HG03575 (cell line): ENCODE measurements around the gene SLC39A7.
"Not testable (repeated sequence)": the region's sequence is repeated elsewhere in the genome, so short reads cannot be mapped to it uniquely, and the experiment has no call there.

Experiments
- ATAC-seq: cut with Tn5 transposase; IDR thresholded peaks from one replicate; pipeline ENCODE4 v1.9.1; 2021; ENCODE audit not compliant: unreplicated experiment, insufficient number of reproducible peaks, low FRiP score; ENCODE audit errors: extremely low read depth

Gene SLC39A7

DNA sequence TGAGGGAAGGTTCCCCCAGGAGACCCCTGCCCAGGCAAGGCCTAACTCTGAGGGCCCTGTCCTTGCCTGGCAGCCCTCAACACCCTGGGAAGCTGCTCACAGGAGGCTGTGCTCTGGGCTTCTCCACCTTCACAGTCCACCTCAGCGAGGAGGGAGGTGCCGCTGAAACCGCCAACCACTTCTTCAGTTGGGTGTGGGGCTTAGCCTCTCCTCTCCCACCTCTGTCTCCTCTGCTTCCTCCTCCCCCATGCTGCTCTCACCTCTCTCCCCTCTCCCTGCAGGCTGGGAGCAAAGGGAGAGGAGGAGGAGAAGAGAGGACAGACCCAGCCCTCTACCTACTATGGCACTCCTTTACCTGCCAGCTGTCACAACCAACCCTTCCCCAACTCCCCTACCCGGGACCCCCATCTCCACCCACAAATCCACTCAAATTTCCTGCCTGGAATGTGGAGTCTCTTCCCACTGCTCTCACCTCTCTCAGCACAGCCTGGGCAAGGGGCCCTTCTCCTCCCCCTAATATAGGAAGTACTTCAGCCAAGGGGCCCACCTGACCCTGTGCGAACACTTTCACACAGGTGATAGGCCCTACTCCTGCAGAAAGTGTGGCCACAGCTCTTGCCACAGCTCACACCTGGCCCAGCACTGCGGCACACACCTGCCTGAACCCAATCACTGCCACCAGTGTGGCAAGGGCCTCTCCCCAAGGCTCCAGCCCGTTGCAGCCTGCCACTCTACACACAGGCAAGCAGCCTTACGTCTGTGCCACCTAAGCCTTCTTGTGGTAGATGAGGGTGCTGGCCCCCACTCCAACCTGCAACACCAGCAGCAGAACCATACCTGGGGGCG lies 14.8 kb downstream of the SLC39A7 start:
- ATAC-seq, result no peak

DNA sequence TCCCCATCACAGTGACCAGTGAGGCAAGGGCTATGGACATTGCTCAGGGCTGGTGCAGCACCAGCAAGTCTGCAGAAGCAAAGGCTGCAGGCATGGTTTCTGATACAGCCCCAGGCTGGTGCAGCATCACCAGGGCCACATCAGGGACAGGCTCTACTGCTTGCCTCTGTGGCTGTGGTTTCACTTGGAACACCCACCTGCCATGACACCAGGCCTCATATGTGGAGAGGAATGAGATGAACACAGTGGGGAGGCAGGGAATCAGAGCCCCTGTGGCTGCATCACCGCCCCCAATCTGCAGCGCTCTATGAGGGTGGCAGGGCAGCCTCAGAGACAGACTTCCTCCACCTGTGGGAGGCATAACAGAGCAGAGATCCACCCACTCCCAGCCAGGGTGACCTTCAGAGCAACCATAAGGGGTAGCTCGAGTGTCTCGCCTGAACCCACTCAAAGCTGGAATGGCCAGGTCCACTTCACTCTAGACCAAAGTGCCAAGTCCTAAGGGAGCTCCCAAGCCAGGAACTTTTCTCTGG lies 15.5 kb downstream of the SLC39A7 start:
- ATAC-seq, result no peak

DNA sequence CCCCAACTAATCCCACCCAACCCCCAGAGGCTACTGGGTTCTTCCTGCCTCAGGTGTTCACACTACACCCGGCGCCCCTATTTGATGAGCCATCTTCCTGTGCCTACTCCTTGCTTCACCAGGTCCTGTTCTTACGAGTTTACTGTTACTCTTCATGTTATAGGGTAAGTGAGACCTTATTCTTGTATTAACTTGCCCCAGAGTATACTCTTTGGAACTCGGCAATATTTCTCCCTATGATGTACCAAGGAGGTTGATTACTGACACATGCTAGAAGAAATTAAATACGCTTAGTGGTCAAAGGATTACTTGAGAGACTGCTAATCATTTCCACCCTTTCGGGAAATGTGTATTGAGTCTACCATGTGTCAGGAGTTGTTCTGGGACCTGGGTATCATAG lies 16.6 kb downstream of the SLC39A7 start:
- ATAC-seq, result no peak

DNA sequence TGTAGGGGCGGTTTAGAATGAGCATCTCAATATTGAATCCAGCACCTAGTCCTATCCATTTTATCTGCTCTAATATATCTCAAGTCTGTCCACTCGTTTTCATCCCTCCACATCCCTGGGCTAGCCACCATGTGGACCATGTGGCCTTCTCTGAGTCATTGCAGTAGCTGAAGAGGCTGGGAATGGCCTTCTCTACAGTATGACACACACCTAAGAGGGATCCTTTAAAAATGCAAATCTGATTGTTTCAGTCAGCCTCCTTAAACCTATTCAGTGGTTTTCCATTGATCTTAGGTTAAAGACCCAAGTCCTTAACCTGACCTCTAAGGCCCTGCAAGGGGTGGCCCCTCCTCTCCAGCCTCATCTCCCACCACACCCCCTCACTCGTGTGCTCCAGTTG lies 17.0 kb downstream of the SLC39A7 start:
- ATAC-seq, result no peak

DNA sequence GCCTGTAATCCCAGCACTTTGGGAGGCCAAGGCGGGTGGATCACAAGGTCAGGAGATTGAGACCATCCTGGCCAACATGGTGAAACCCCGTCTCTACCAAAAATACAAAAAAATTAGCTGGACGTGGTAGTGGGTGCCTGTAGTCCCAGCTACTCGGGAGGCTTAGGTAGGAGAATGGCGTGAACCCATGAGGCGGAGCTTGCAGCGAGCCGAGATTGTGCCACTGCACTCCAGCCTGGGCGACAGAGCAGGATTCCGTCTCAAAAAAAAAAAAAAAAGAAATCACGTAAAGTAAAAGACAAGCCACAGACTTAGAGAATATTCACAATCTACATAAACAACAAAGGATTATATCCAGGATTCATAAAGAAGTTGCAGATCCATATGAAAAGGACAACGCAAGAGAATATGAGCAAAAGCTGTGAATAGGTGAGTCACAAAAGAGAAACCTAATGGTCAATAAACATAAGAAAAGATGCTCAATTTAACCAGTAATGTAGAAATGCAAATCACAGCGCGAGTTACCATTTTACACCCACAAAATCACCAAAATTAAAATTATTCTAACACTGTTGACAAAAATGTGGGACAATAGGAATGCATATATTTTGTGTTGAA lies 25.9 kb downstream of the SLC39A7 start:
- ATAC-seq, result not testable (repeated sequence)

DNA sequence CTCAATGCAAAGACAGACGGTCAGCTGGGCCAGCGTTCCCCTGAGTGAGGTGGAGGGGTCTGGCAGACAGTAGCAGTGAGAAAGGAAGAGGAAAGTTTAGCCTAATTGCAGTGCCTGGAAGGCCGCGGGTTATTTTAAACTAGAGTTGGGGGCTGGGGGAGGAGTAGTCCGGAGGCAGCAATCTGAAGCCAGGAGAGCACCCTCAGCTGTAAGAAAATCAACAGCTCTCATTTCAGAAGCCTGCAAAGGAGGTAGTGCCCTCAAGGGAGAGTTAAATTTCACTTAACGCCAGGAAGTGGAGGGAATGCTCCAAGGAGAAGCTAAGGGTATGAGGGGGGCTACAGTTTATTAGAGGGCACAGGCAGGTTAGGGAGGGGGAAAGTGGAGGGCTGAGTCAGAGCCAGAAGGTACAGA lies 34.6 kb downstream of the SLC39A7 start:
- no peak for ATAC-seq

DNA sequence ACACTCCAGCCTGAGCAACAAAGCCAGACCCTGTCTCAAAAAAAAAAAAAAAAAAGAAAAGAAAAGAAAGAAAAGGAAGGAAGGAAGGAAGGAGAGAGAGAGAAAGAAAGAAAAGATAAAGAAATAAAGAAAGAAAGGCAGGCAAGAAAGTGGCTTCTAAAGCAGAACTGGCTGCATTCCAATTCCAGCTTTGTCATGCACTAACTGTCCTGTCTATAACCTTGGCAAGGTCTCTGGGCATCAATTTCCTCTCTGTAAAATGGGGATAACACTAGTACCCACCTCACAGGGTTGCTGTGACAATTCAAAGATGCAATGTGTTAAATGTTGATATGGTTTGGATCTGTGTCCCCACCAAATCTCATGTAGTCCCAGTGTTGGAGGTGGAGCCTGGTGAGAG lies 35.7 kb downstream of the SLC39A7 start:
- ATAC-seq, result no peak

DNA sequence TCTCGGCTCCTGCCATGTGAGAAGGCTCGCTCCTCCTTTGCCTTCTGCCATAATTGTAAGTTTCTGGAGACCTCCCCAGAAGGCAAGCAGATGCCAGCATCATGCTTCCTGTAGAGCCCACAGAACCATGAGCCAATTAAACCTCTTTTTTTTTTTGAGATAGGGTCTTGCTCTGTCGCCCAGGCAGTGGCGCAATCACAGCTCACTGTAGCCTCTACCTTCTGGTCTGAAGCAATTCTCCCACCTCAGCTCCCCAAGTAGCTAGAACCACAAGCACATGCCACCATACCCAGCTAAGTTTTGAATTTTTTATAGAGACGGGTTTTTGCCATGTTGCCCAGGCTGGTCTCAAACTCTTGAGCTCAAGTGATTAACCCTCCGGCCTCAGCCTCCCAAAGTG lies 36.2 kb downstream of the SLC39A7 start:
- ATAC-seq, result no peak

DNA sequence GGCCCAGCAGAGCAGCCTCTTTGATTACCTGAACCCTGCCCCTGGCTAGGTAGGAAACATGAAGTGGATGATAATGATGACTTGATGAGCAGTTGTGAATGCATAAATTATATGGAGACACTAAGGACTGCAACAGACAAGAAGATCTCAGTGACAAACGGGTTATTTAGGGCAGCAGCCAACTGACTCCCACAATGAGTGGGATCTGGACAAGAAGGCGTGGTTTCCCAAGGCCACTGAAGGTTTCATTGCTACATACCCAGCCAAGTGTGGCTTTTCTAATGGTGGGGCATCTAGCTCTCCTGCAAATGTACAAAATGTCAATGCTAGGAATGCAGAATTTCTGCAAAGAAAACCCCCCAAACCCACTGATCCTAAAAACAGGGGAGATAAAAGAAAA lies 37.1 kb downstream of the SLC39A7 start:
- ATAC-seq, result no peak

DNA sequence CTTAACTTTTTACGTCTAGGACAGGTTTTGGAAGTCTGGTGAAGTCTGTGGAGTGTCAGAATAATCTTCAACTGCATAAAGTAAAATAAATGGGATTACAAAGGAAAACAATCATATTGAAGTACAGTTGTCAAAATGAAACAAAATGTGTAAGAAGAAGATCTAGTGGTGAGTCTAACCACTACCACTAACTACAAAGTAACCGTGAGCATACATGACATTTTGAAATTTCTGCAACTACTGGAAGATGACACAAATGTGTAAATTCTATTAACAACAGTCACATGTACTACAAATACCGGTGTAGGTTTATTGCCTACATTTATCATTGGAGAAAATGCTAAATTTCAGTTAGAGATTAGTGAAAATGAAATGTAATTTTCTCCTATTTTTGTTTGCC lies 41.3 kb downstream of the SLC39A7 start:
- ATAC-seq, result no peak

DNA sequence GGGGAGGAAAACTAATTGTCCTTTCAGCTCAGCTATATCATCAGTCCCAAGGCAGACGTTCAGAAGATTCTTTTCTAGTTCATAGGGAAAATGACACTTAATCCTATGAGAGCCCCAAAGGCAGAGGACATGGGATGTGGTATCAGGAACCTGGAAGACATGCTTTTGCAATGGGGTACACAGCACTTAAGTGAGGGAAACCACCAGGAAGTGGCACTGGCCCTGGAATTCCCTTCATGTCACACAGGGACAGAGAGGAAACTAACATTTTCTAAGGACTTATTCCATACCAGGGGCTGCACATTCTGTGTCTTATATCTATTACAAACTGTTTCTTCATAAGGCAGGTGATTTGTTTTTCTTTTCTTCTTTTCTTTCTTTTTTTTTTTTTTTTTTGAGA lies 42.8 kb downstream of the SLC39A7 start:
- ATAC-seq, result no peak

DNA sequence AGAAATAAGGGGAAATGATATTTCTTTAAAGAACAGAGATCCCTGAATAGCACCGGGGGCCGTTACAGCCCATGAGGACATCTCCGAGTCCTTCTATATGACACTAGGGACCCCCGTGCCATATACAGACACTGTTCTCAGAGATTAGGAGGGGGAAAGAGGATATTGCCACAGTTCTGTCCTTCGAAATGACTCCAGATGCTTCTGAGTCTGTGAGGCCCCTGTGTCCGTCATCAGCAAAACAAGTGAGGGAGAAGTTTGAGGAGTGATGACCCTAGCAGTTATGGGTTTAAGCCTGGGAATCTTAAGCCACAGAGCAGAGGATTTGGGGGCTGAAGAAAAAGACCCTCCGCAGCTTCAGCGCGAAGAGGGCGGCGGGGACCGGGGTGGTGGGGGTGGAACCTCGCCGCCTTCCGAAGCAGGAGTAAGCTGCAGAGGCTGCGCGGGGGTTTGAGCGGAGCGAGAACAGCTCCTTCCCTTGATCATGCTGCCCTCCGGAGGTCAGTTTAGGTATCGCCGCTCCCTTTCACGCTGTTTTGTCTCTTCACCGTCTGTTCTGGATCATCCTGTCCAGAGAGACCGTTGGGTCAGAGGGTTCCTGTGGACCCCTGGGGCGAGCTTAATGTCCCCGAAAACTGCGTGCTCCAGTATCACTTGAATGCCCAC lies 47.4 kb downstream of the SLC39A7 start:
- ATAC-seq, result no peak

DNA sequence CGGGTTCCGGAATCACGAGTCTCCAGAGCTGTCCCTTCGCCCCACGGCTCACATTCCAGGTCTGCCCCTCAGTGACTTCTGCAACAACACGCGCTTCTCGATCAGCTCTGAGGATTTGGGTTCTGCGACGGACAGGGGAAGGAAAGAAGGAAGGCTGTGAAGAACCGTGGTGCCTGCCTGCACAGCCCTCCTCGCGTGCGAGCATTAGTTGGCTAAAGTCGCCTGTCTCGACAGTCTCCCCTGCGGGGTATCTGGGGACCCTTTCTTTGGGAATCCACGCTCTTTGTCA lies 47.9 kb downstream of the SLC39A7 start:
- no peak for ATAC-seq

DNA sequence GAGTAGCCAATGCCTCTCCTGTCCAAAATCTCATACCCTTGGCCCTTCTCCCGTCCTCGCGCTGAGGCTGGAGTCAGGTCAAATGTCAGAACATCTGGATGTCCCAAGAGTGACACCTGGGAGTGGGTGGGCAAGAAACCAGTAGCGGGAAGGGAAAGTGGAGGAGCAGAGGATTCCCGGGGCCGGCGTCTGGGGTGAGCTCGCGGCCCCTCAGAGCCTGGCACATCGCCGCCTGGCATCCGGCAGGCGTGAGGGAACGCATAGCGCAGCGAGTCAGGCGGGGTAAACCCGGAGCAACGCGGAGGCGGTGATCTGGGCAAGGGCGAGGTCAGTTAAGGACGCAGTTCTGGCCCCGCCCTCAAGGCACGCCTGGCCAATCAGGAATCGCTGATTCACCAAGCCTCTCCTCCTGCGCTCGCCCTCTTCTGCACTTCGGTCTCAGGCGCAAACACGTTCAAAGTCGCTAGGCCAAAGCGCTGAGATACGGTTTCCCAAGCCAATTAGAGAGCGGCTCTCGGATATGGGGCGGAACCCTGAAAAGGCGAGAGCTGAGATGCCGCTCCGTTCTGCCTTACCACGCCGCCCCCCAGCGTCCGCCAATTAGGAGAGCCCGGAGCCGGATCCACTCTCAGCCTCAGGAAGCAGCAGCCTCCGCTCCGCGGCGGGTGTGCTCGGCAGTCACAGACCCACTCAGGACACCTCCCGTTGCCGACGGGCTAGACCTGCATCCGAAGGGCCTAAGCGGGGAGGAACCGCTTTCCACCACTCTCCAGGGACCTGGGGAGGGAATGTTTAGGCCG lies 48.5 kb downstream of the SLC39A7 start:
- peak; percentile 37 for ATAC-seq

DNA sequence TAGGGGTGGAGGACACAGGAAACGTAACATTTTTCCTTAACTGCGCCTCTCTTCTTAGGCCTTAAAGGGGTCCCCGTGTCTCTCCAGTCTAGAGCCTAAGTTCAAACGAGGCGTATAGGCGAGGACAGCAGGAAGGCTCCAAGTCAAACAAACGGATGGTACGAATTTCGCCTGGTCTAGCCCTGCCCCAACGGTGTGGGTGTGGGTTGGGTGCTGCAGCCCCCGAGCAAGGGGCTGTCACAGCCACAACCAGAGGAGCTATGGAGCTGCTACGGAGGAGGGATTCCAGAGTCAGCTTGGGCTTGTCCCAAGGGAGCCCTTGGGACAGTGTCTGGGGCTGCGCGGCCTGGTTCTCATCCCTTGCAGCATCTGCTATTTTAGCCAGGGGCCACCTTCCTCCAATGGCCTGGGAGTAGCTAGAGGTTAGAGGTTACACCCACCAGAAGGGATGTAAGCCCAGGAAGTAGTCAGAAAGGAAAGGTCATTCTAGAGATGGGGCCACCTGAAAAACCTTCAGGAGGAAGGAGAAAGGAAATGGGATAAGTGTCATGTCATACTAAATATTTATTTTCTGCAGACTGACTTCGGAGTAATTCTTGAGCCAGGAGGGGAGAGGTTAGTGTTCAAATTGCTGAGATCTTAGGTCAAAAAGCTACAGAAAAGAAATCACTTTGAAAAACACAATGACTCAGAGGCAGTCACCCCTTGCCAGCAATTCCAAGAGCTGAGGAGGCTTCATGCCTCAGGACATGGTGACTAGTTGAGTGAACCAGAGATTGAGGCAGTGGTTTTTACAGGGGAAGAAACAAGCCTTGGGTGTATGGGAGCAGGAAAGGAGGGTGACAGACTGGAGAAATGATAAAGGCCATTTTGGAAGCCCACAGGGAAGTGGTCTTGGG lies 49.3 kb downstream of the SLC39A7 start:
- ATAC-seq, result no peak

DNA sequence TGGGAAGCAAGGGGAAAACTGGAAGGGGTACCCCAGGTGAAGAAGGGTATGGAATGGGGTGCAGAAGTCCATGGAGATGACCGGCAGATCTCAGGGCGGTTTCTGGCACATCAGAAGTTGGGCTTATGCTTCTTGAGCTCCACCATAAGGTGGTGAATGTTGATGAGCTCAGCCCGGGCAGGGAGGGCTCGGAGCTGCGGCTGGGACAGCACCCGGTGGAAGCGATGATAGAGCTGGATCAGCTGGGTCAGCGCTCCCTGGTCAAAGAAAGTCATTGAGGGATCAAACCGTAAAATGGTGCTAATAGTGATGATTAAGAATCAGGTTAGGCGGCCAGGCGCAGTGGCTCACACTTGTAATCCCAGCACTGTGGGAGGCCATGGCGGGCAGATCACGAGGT lies 50.1 kb downstream of the SLC39A7 start:
- no peak for ATAC-seq

DNA sequence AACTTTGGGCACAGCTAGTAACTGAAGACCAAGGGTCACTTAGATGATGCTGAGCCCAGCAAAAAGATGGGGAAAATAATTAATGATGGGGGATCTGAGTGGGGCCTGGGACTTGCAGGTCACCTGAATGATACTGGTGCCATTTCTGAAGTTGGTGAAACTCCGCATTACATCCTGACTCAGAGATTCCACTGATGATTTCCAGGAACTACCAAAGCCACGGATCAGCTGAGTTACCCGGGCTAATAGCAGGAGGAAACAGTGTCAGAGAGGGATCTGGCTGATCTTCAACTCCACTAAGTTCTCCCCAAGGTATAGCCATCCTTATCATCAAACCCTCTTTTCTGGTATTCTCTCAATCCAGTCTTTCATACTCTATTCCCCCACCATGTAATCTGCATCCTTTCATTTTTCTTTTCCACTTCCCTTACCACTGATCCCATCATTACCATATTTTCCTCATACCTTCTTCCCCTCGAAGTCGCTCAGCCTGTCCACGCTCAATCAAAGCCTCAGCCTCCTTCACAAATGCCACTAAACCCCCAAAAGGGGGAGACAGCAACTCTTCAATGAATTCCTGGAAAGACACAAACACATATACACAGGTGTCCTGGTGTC lies 50.8 kb downstream of the SLC39A7 start:
- no peak for ATAC-seq

DNA sequence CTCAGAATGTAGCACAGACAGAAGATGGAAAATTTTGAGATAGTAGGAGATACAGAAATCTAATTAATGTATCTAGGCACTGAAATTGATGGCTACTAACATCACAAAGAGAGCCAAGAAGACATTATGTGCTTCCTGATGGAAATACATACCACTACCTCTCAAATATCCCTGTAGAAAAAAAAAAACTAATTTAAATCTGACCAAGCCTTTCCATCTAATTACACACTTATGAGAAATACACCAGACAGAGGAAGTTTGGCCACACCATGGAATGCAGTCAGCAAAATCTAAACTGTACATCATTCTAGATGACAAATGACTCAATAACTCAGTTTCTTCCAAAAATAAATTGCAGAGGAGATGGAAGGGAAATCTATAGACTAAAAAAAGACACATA lies 52.1 kb downstream of the SLC39A7 start:
- no peak for ATAC-seq
